ENCODE measurements around the gene BCL7C. TPM values are rescaled to one million over a fixed set of nuclear protein-coding genes. Genes with fewer than 3 reads are reported as not detected.

The BCL7C gene
- total RNA-seq, 3 donors from 2014 or later (not counting 1 experiment from before 2014, with no cell fraction given), result 25.1 to 28.5 (median 27.4) TPM

DNA sequence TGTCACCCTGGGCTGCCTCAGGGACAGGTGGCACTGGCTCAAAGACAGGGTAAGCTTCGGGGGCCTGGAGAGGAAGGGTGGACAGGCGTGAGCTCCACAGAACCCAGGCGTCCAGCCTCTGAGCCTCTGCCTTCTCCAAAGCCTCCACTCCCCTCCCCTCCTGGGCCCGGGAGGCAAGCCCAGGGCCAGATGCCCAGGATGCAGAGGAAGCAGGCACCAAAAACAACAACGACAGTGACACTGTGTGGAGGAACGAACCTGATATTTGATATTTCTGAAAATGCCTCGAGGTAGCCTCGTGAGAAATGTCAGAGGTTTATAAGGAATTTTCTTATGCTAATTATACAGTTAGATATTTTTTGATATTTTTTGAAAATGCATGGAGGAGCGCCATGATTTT lies 6.0 kb downstream of the BCL7C start:
- H3K9me3 ChIP-seq (ENCODE audit: control insufficient read depth, insufficient read depth, low read length), result no peaks in the 10 kb centered on the region
- Mint-ChIP-seq H3K4me3 (no peak overlapping the region), H3K36me3 (no peaks in the 10 kb centered on the region), H3K27ac (no peak overlapping the region), H3K9me3 (no peaks in the 10 kb centered on the region), H3K27me3 (ENCODE audit: low read depth in 2 of 2) (no peaks in the 10 kb centered on the region), H3K4me1 (peaks cover 10 to 26% of the 10 kb centered on the region in 2 donors)
- no peak overlapping the region for H3K27ac ChIP-seq (ENCODE audit: low read length)
- H3K36me3 ChIP-seq (ENCODE audit: control insufficient read depth, insufficient read depth, low read length), result peaks cover 28% of the 10 kb centered on the region
- TF ChIP-seq, protein P1, sequence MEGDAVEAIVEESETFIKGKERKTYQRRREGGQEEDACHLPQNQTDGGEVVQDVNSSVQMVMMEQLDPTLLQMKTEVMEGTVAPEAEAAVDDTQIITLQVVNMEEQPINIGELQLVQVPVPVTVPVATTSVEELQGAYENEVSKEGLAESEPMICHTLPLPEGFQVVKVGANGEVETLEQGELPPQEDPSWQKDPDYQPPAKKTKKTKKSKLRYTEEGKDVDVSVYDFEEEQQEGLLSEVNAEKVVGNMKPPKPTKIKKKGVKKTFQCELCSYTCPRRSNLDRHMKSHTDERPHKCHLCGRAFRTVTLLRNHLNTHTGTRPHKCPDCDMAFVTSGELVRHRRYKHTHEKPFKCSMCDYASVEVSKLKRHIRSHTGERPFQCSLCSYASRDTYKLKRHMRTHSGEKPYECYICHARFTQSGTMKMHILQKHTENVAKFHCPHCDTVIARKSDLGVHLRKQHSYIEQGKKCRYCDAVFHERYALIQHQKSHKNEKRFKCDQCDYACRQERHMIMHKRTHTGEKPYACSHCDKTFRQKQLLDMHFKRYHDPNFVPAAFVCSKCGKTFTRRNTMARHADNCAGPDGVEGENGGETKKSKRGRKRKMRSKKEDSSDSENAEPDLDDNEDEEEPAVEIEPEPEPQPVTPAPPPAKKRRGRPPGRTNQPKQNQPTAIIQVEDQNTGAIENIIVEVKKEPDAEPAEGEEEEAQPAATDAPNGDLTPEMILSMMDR (IDR thresholded peaks at IDR 0.05), result no peak
- H3K27me3 ChIP-seq (ENCODE audit: control insufficient read depth, insufficient read depth, low read length), result no peaks in the 10 kb centered on the region
- 93% methylated on average over 9 of the region's 9 CpGs for WGBS (ENCODE audit: insufficient coverage)
- no peak overlapping the region for H3K4me3 ChIP-seq (ENCODE audit: low read length)
- ATAC-seq, result no peak
- DNase-seq, result no peak
- intact Hi-C loops (cut with micrococcal nuclease), result no loop called here
- H3K4me1 ChIP-seq (ENCODE audit: control insufficient read depth, insufficient read depth, low read length), result peaks cover 10% of the 10 kb centered on the region

DNA sequence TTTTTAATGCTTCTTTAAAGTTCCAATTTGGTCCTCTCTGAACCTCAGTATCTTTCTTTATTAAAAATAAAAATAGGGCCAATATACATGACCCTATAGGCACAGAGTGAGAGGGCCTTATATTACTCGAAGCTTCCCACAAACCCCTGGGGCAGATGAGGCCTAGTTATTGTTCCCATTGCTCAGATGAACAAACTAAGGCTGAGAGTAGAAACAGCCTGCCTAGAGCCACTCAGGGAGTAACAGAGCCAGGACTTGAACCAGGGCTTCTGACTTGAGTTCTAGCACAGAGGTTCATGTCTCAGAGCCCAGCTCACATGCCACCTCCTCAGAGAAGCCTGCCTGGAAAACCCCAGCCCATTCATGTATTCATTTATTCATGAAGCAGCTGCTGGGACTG lies 7.7 kb downstream of the BCL7C start:
- ATAC-seq (no peak), DNase-seq (no peak)
- H3K4me3 ChIP-seq (ENCODE audit: low read length), result no peak overlapping the region
- H3K4me1 ChIP-seq (ENCODE audit: control insufficient read depth, insufficient read depth, low read length), result peaks cover 4% of the 10 kb centered on the region
- H3K27ac ChIP-seq (ENCODE audit: low read length), result no peak overlapping the region
- H3K27me3 ChIP-seq (ENCODE audit: control insufficient read depth, insufficient read depth, low read length), result no peaks in the 10 kb centered on the region
- H3K9me3 Mint-ChIP-seq, result no peaks in the 10 kb centered on the region
- H3K9me3 ChIP-seq (ENCODE audit: control insufficient read depth, insufficient read depth, low read length), result no peaks in the 10 kb centered on the region
- no peaks in the 10 kb centered on the region for H3K27me3 Mint-ChIP-seq (ENCODE audit: low read depth in 2 of 2)
- peaks cover 18 to 31% of the 10 kb centered on the region in 2 donors for H3K4me1 Mint-ChIP-seq
- TF ChIP-seq, protein P1 (IDR thresholded peaks at IDR 0.05), result no peak
- H3K36me3 ChIP-seq (ENCODE audit: control insufficient read depth, insufficient read depth, low read length), result peaks cover 29% of the 10 kb centered on the region
- peak overlapping the region in 1 of 2 donors; percentile 47 for H3K27ac Mint-ChIP-seq
- no peaks in the 10 kb centered on the region for H3K36me3 Mint-ChIP-seq
- no peak overlapping the region for H3K4me3 Mint-ChIP-seq
- WGBS (ENCODE audit: insufficient coverage), result 94% methylated on average over 1 of the region's 1 CpG
- intact Hi-C loops (cut with micrococcal nuclease), result no loop called here

- TF ChIP-seq, protein P1 (IDR thresholded peaks at IDR 0.05), result no peak
- no peak overlapping the region for H3K4me3 ChIP-seq (ENCODE audit: low read length)
- H3K36me3 Mint-ChIP-seq, result no peaks in the 10 kb centered on the region
- intact Hi-C loops (cut with micrococcal nuclease), result no loop called here
- H3K27me3 ChIP-seq (ENCODE audit: control insufficient read depth, insufficient read depth, low read length), result no peaks in the 10 kb centered on the region
- no peaks in the 10 kb centered on the region for H3K9me3 ChIP-seq (ENCODE audit: control insufficient read depth, insufficient read depth, low read length)
- no peak overlapping the region for H3K4me3 Mint-ChIP-seq
- H3K27ac Mint-ChIP-seq, result no peak overlapping the region
- H3K36me3 ChIP-seq (ENCODE audit: control insufficient read depth, insufficient read depth, low read length), result peaks cover 29% of the 10 kb centered on the region
- no peak for DNase-seq
- peaks cover 18 to 31% of the 10 kb centered on the region in 2 donors for H3K4me1 Mint-ChIP-seq
- no peaks in the 10 kb centered on the region for H3K27me3 Mint-ChIP-seq (ENCODE audit: low read depth in 2 of 2)
- H3K9me3 Mint-ChIP-seq, result no peaks in the 10 kb centered on the region
- H3K27ac ChIP-seq (ENCODE audit: low read length), result no peak overlapping the region
- ATAC-seq, result no peak
- peaks cover 4% of the 10 kb centered on the region for H3K4me1 ChIP-seq (ENCODE audit: control insufficient read depth, insufficient read depth, low read length)
- 94% methylated on average over 9 of the region's 9 CpGs for WGBS (ENCODE audit: insufficient coverage)
Observed at GRCh38 chr16:30885196-30885595, 8.7 kb downstream of the BCL7C start.

DNA sequence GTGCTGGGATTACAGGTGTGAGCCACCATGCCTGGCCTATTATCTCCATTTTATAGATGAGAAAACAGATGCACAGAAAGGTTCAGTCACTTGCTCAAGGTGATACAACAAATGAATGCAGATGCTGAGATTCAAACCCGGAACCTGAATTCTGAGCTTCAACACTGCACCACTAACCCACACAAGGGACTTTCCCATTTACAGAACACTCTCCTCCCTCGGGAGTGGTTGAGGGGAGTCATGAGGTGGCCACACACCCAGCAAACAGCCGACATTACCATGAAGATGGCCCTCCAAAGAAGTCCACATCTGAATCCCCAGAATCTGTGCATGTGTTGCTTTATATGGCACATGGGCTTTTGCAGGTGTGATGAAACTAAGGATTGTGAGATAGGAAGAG lies 9.1 kb downstream of the BCL7C start:
- Histone ChIP-seq H3K4me3 (ENCODE audit: low read length) (no peak overlapping the region), H3K27ac (ENCODE audit: low read length) (no peak overlapping the region), H3K27me3 (ENCODE audit: control insufficient read depth, insufficient read depth, low read length) (no peaks in the 10 kb centered on the region), H3K4me1 (ENCODE audit: control insufficient read depth, insufficient read depth, low read length) (peaks cover 4% of the 10 kb centered on the region), H3K36me3 (ENCODE audit: control insufficient read depth, insufficient read depth, low read length) (peaks cover 29% of the 10 kb centered on the region), H3K9me3 (ENCODE audit: control insufficient read depth, insufficient read depth, low read length) (no peaks in the 10 kb centered on the region)
- no peaks in the 10 kb centered on the region for H3K9me3 Mint-ChIP-seq
- H3K4me3 Mint-ChIP-seq, result no peak overlapping the region
- peak in 1 of 2 donors; percentile 21 for DNase-seq
- WGBS (ENCODE audit: insufficient coverage), result 70% methylated on average over 2 of the region's 3 CpGs
- TF ChIP-seq, protein P1 (IDR thresholded peaks at IDR 0.05), result no peak
- intact Hi-C loops (cut with micrococcal nuclease), result no loop called here
- no peaks in the 10 kb centered on the region for H3K27me3 Mint-ChIP-seq (ENCODE audit: low read depth in 2 of 2)
- H3K27ac Mint-ChIP-seq, result no peak overlapping the region
- H3K4me1 Mint-ChIP-seq, result peaks cover 18 to 31% of the 10 kb centered on the region in 2 donors
- H3K36me3 Mint-ChIP-seq, result no peaks in the 10 kb centered on the region
- no peak for ATAC-seq
